Measurements from ENCODE around the gene KLK1.

KLK1 gene

GRCh38 chr19:50851620-50852019, 28.0 kb upstream of the KLK1 start:
- no peaks in the 10 kb centered on the region for H3K36me3 ChIP-seq (ENCODE audit: insufficient read depth, low read length)
- no peaks in the 10 kb centered on the region for H3K4me1 ChIP-seq (ENCODE audit: control insufficient read depth, insufficient read depth, low read length, unreplicated experiment)
- H3K27me3 ChIP-seq (ENCODE audit: insufficient read depth, low read length) = peaks cover 26% of the 10 kb centered on the region
- no peak overlapping the region for H3K4me3 ChIP-seq (ENCODE audit: low read depth, low read length)
- no peak overlapping the region for H3K27ac ChIP-seq (ENCODE audit: low read depth, low read length)
- H2AFZ ChIP-seq (ENCODE audit: low read length, unreplicated experiment) = no peak overlapping the region
- H3K79me2 ChIP-seq (ENCODE audit: control insufficient read depth, insufficient read depth, low read length, unreplicated experiment) = no peaks in the 10 kb centered on the region

DNA sequence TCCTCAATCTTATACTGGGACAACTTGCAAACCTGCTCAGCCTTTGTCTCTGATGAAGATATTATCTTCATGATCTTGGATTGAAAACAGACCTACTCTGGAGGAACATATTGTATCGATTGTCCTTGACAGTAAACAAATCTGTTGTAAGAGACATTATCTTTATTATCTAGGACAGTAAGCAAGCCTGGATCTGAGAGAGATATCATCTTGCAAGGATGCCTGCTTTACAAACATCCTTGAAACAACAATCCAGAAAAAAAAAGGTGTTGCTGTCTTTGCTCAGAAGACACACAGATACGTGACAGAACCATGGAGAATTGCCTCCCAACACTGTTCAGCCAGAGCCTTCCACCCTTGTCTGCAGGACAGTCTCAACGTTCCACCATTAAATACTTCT, 27.2 kb upstream of the KLK1 start:
- H3K79me2 ChIP-seq (ENCODE audit: control insufficient read depth, insufficient read depth, low read length, unreplicated experiment) = no peaks in the 10 kb centered on the region
- no peak overlapping the region for H3K4me3 ChIP-seq (ENCODE audit: low read depth, low read length)
- no peaks in the 10 kb centered on the region for H3K36me3 ChIP-seq (ENCODE audit: insufficient read depth, low read length)
- no peaks in the 10 kb centered on the region for H3K4me1 ChIP-seq (ENCODE audit: control insufficient read depth, insufficient read depth, low read length, unreplicated experiment)
- H3K27ac ChIP-seq (ENCODE audit: low read depth, low read length) = no peak overlapping the region
- peaks cover 28% of the 10 kb centered on the region for H3K27me3 ChIP-seq (ENCODE audit: insufficient read depth, low read length)
- H2AFZ ChIP-seq (ENCODE audit: low read length, unreplicated experiment) = no peak overlapping the region

- Histone ChIP-seq H3K79me2 (ENCODE audit: control insufficient read depth, insufficient read depth, low read length, unreplicated experiment) (no peaks in the 10 kb centered on the region), H2AFZ (ENCODE audit: low read length, unreplicated experiment) (no peak overlapping the region), H3K36me3 (ENCODE audit: insufficient read depth, low read length) (no peaks in the 10 kb centered on the region), H3K27me3 (ENCODE audit: insufficient read depth, low read length) (peaks cover 14% of the 10 kb centered on the region; the same call in 1 of the 2 replicates), H3K4me1 (ENCODE audit: control insufficient read depth, insufficient read depth, low read length, unreplicated experiment) (no peaks in the 10 kb centered on the region), H3K27ac (ENCODE audit: low read depth, low read length) (no peak overlapping the region), H3K4me3 (ENCODE audit: low read depth, low read length) (no peak overlapping the region)
These were observed 20.8 kb upstream of the KLK1 start for GRCh38 chr19:50844296-50844935.

DNA sequence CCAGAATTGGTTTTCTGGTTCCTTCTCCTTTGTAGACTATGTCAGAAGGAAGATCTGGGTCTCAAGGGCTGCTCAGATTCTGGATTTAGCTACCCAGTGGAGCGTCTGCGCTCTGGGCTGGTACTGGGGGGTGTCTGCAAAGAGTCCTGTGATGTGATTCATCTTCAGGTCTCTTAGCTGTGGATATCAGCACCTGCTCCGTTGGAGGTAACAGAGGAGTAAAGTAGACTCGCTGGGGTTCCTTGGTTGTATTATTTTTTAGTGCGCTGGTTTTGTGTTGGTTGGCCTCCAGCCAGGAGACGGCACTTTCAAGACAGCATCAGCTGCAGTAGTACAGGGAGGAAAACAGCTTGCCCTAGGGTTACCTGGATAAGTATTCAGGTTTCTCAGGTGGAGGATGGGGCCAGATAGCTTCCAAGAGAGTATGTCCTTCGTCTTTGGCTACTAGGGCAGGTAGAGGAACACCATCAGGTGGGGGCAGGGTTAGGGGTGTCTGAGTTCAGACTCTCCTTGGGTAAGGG, 20.2 kb upstream of the KLK1 start:
- Histone ChIP-seq H3K27ac (ENCODE audit: low read depth, low read length) (no peak overlapping the region), H3K27me3 (ENCODE audit: insufficient read depth, low read length) (peaks cover 13% of the 10 kb centered on the region; the same call in 1 of the 2 replicates), H3K36me3 (ENCODE audit: insufficient read depth, low read length) (no peaks in the 10 kb centered on the region), H3K79me2 (ENCODE audit: control insufficient read depth, insufficient read depth, low read length, unreplicated experiment) (no peaks in the 10 kb centered on the region), H2AFZ (ENCODE audit: low read length, unreplicated experiment) (no peak overlapping the region), H3K4me1 (ENCODE audit: control insufficient read depth, insufficient read depth, low read length, unreplicated experiment) (no peaks in the 10 kb centered on the region), H3K4me3 (ENCODE audit: low read depth, low read length) (no peak overlapping the region)

DNA sequence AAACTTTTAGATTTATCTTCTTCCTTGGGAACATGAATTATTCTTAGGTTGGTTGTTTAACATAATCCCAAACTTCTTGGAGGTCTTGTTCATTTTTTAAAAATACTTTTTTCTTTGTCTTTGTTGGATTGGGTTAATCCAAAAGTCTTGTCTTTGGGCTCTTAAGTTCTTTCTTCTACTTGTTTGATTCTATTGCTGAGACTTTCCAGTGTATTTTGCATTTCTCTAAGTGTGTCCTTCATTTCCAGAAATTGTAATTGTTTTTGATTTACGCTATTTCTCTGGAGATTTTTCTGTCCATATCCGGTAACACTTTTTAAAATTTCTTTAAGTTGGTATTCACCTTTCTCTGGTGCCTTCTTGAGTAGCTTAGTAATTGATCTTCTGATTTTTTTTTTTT, 19.6 kb upstream of the KLK1 start:
- H3K4me1 ChIP-seq (ENCODE audit: control insufficient read depth, insufficient read depth, low read length, unreplicated experiment) = no peaks in the 10 kb centered on the region
- no peak overlapping the region for H3K27ac ChIP-seq (ENCODE audit: low read depth, low read length)
- peaks cover 7% of the 10 kb centered on the region; the same call in 1 of the 2 replicates for H3K27me3 ChIP-seq (ENCODE audit: insufficient read depth, low read length)
- H3K36me3 ChIP-seq (ENCODE audit: insufficient read depth, low read length) = no peaks in the 10 kb centered on the region
- no peaks in the 10 kb centered on the region for H3K79me2 ChIP-seq (ENCODE audit: control insufficient read depth, insufficient read depth, low read length, unreplicated experiment)
- no peak overlapping the region for H2AFZ ChIP-seq (ENCODE audit: low read length, unreplicated experiment)
- H3K4me3 ChIP-seq (ENCODE audit: low read depth, low read length) = no peak overlapping the region

DNA sequence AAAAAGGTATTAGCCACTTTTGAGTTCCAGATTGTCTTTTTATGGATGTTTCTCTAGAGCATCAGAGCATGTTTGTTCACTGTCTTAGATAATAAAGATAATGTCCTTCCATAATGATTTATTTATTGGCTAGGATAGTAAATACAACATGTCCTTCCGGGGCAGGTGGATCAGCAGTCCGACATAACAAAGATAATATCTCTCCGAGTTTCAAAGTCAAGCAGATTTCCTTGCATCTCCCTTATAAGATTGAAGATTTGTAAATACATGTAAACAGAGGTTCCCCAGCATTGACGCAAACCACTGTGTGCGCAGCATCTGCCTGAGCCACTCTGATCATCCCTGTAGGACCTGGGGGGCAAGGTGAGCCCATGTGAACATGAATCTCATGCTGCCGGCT, 18.5 kb upstream of the KLK1 start:
- Histone ChIP-seq H2AFZ (ENCODE audit: low read length, unreplicated experiment) (no peak overlapping the region), H3K4me3 (ENCODE audit: low read depth, low read length) (no peak overlapping the region), H3K36me3 (ENCODE audit: insufficient read depth, low read length) (no peaks in the 10 kb centered on the region), H3K27ac (ENCODE audit: low read depth, low read length) (no peak overlapping the region), H3K79me2 (ENCODE audit: control insufficient read depth, insufficient read depth, low read length, unreplicated experiment) (no peaks in the 10 kb centered on the region), H3K4me1 (ENCODE audit: control insufficient read depth, insufficient read depth, low read length, unreplicated experiment) (no peaks in the 10 kb centered on the region), H3K27me3 (ENCODE audit: insufficient read depth, low read length) (peaks cover 6% of the 10 kb centered on the region; the same call in 1 of the 2 replicates)

DNA sequence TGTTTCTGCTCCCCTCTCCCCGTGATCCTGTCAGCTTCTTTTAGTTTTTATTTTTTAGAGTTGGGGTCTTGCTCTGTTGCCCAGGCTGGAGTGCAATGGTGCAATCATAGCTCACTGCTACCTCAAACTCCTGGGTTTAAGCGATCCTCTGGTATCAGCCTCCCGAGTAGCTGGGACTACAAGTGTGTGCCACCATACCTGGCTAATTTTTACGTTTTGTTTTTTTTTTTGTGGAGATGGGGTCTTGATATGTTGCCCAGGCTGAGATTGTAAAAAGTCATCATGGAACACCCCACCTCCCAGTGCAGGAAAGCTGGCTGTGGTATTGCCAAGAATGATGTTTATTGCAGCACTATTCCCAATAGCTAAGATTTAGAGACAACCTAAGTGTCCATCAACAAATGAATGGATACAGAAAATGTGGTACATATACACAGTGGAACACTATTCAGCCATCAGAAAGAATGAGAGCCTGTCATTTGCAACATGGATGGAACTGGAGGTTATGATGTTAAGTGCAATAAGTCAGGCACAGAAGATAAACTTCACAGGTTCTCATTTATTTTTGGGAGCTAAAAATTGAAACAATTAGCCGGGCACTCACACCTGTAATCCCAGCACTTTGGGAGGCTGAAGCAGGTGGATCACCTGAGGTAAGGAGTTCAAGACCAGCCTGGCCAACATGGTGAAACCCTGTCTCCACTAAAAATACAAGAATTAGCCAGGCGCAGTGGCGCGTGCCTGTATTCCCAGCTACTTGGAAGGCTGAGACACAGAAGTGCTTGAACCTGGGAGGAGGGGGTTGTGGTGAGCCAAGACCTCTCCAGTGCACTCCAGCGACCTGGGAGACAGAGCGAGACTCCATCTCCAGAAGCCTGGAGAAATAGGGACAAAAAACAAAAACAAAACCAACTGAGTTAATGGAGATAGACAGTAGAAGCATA, 16.4 kb upstream of the KLK1 start:
- Histone ChIP-seq H3K27me3 (ENCODE audit: insufficient read depth, low read length) (peaks cover 10% of the 10 kb centered on the region), H3K79me2 (ENCODE audit: control insufficient read depth, insufficient read depth, low read length, unreplicated experiment) (no peaks in the 10 kb centered on the region), H3K36me3 (ENCODE audit: insufficient read depth, low read length) (no peaks in the 10 kb centered on the region), H3K4me1 (ENCODE audit: control insufficient read depth, insufficient read depth, low read length, unreplicated experiment) (no peaks in the 10 kb centered on the region), H3K27ac (ENCODE audit: low read depth, low read length) (no peak overlapping the region), H3K4me3 (ENCODE audit: low read depth, low read length) (no peak overlapping the region), H2AFZ (ENCODE audit: low read length, unreplicated experiment) (no peak overlapping the region)

- H3K4me1 ChIP-seq (ENCODE audit: control insufficient read depth, insufficient read depth, low read length, unreplicated experiment) = no peaks in the 10 kb centered on the region
- no peaks in the 10 kb centered on the region for H3K36me3 ChIP-seq (ENCODE audit: insufficient read depth, low read length)
- peaks cover 10% of the 10 kb centered on the region for H3K27me3 ChIP-seq (ENCODE audit: insufficient read depth, low read length)
- no peak overlapping the region for H3K27ac ChIP-seq (ENCODE audit: low read depth, low read length)
- H3K4me3 ChIP-seq (ENCODE audit: low read depth, low read length) = no peak overlapping the region
- H3K79me2 ChIP-seq (ENCODE audit: control insufficient read depth, insufficient read depth, low read length, unreplicated experiment) = no peaks in the 10 kb centered on the region
- no peak overlapping the region for H2AFZ ChIP-seq (ENCODE audit: low read length, unreplicated experiment)
These were observed 14.7 kb upstream of the KLK1 start for GRCh38 chr19:50838239-50838638.

- Histone ChIP-seq H3K27me3 (ENCODE audit: insufficient read depth, low read length) (peaks cover 10% of the 10 kb centered on the region), H3K4me3 (ENCODE audit: low read depth, low read length) (no peak overlapping the region), H3K27ac (ENCODE audit: low read depth, low read length) (no peak overlapping the region), H3K36me3 (ENCODE audit: insufficient read depth, low read length) (no peaks in the 10 kb centered on the region), H2AFZ (ENCODE audit: low read length, unreplicated experiment) (no peak overlapping the region), H3K4me1 (ENCODE audit: control insufficient read depth, insufficient read depth, low read length, unreplicated experiment) (no peaks in the 10 kb centered on the region), H3K79me2 (ENCODE audit: control insufficient read depth, insufficient read depth, low read length, unreplicated experiment) (no peaks in the 10 kb centered on the region)
These were observed 13.7 kb upstream of the KLK1 start for GRCh38 chr19:50837300-50837699.

DNA sequence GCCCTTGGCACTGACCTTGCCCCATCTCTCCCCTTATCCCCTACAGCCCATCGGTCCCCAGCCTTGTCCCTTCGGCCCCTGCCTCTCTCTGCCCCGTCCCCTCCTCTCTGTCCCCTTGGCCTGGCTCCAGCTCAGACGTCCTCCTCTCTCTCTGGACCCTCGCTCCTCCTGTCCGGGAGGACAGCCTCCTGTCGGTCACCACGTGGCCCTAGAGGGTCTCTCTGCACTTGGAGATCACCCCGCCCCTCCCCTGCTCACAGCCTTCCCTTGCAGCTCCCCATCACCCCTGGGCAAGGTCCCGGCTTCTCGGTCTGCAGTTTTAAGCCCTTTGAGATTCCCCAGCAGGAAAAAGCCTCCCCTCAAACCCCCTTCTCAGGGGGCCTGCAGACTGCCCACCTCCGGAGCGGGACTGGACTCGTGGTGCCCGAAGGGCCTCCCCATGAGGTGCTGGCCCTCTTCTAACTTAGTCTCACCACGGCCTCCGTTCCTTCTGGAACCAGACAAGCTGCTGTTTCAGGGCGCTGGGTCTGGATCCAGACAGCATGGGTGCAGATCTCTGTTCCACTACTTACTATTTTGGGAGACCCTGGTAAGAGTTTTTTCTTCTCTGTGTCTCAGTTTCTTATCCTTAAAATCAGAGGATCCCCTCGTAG, 13.1 kb upstream of the KLK1 start:
- Histone ChIP-seq H3K36me3 (ENCODE audit: insufficient read depth, low read length) (no peaks in the 10 kb centered on the region), H3K79me2 (ENCODE audit: control insufficient read depth, insufficient read depth, low read length, unreplicated experiment) (no peaks in the 10 kb centered on the region), H2AFZ (ENCODE audit: low read length, unreplicated experiment) (no peak overlapping the region), H3K4me3 (ENCODE audit: low read depth, low read length) (peak overlapping the region; percentile 77; the same call in 1 of the 2 replicates), H3K27ac (ENCODE audit: low read depth, low read length) (no peak overlapping the region), H3K4me1 (ENCODE audit: control insufficient read depth, insufficient read depth, low read length, unreplicated experiment) (no peaks in the 10 kb centered on the region), H3K27me3 (ENCODE audit: insufficient read depth, low read length) (peaks cover 10% of the 10 kb centered on the region)
